K562 (cell line): Measurements from ENCODE around the gene ZDHHC11B. TPM values are rescaled to one million over a fixed set of nuclear protein-coding genes. Genes with fewer than 3 reads are reported as not detected.
"Not testable (repeated sequence)": the region's sequence is repeated elsewhere in the genome, so short reads cannot be mapped to it uniquely, and the experiment has no call there.

Experiments used
- ATAC-seq: fragments of 200-7000 bp; cut with Tn5 transposase; 3 replicates; pipeline ENCODE4 v1.9.1; 2020; ENCODE audit warnings: moderate library complexity
- BruUV-seq: library from RNA; stranded (reverse); fragments of 400-500 nt; replicated peaks from 2 replicates; lab custom pipeline; 2021; lab: Mats Ljungman, UMichigan
- CTCF ChIA-PET: fragments of 300-600 bp; formaldehyde crosslinking; extraction: SDS; loops from one replicate; lab custom pipeline; 2021; ENCODE audit warnings: low intra/inter-chr PET ratio; lab: Yijun Ruan, JAX
- POLR2A ChIA-PET: fragments of 300-600, 350-650 bp; sonication (Branson Sonifier 250); formaldehyde crosslinking; extraction: SDS; loops from one replicate; lab custom pipeline; 2021; ENCODE audit warnings: antibody characterized with exemption, inconsistent platforms; lab: Yijun Ruan, JAX
- DNase-seq, 4 experiments: peaks; one replicate each; pipeline versions ENCODE4 v3.0.0 to v3.0.0-alpha.2; 2011 to 2018; ENCODE audit warnings: low spot score in 3 of 4, mixed read lengths in 3 of 4; ENCODE audit errors: extremely low read depth in 1 of 4
- FAIRE-seq: peaks from 2 replicates; lab custom pipeline; 2011; peaks lifted over from hg19 to GRCh38; lab: Jason Lieb, UNC
- H2AFZ ChIP-seq: 2 replicates; pipeline ENCODE4 v1.6.0; 2011; ENCODE audit warnings: low read depth, low read length, control low read depth, inconsistent platforms
- H3K27ac ChIP-seq: fragments of 200-600 bp; 3 replicates; pipeline ENCODE4 v1.8.0; 2011; ENCODE audit warnings: low read depth, mild to moderate bottlenecking, control low read depth, inconsistent platforms, low read length, moderate library complexity, mixed read lengths; ENCODE audit errors: extremely low read depth
- H3K27me3 ChIP-seq, 2 experiments: fragments of 300-600 bp in 1 of 2; 2 replicates in 1 of 2; 3 replicates in 1 of 2; pipeline versions ENCODE4 v1.6.0 to v1.8.0; 2011; ENCODE audit warnings: inconsistent platforms in 2 of 2, low read length in 2 of 2, mild to moderate bottlenecking in 1 of 2, mixed read lengths in 1 of 2, moderate library complexity in 1 of 2; ENCODE audit not compliant: control insufficient read depth in 2 of 2, insufficient read depth in 2 of 2
- H3K36me3 ChIP-seq: fragments of 300-600 bp; 3 replicates; pipeline ENCODE4 v1.8.0; 2011; ENCODE audit warnings: mild to moderate bottlenecking, low read length, inconsistent platforms; ENCODE audit not compliant: control insufficient read depth, insufficient read depth
- H3K4me1 ChIP-seq, 2 experiments: fragments of 200-600 bp in 1 of 2; replicated peaks in 1 of 2; 2 replicates in 1 of 2; 3 replicates in 1 of 2; pipeline versions ENCODE4 v1.5.1 to v1.8.0; 2011; ENCODE audit warnings: inconsistent platforms in 2 of 2, low read length in 2 of 2, mild to moderate bottlenecking in 1 of 2, mixed read lengths in 1 of 2, moderate library complexity in 1 of 2; ENCODE audit not compliant: control insufficient read depth in 2 of 2, insufficient read depth in 2 of 2
- H3K4me2 ChIP-seq: 2 replicates; pipeline ENCODE4 v1.6.1; 2011; ENCODE audit warnings: low read length, control low read depth, inconsistent platforms, mixed read lengths; ENCODE audit not compliant: insufficient read depth
- H3K4me3 ChIP-seq: fragments of 200-600 bp; sonication (generic), shearing (Covaris generic); 2 replicates; pipeline ENCODE4 v1.5.1; 2016; ENCODE audit warnings: control low read depth, inconsistent platforms
- H3K79me2 ChIP-seq: fragments of 200-600 bp; 3 replicates; pipeline ENCODE4 v1.8.0; 2011; ENCODE audit warnings: low read length, inconsistent platforms; ENCODE audit not compliant: control insufficient read depth, insufficient read depth
- H3K9ac ChIP-seq, 2 experiments: 2 replicates each; pipeline versions ENCODE4 v1.6.0 to v1.6.1; 2011; ENCODE audit warnings: low read depth in 2 of 2, low read length in 2 of 2, control low read depth in 1 of 2, inconsistent platforms in 1 of 2, mild to moderate bottlenecking in 1 of 2, mixed read lengths in 1 of 2; ENCODE audit not compliant: insufficient read depth in 1 of 2
- H3K9me1 ChIP-seq: one replicate; pipeline ENCODE4 v1.6.0; 2011; ENCODE audit warnings: inconsistent platforms, mild to moderate bottlenecking, low read length, moderate library complexity; ENCODE audit not compliant: control insufficient read depth, insufficient read depth
- H3K9me3 ChIP-seq: replicated peaks from 2 replicates; pipeline ENCODE4 v1.5.1; 2011; ENCODE audit warnings: low read depth, low read length, inconsistent platforms; ENCODE audit not compliant: control insufficient read depth, insufficient read depth
- H4K20me1 ChIP-seq: replicated peaks from 2 replicates; pipeline ENCODE4 v1.6.1; 2011; ENCODE audit warnings: low read length, inconsistent platforms, mixed read lengths; ENCODE audit not compliant: control insufficient read depth, insufficient read depth
- WGBS: fragments of 100-300 bp; shearing (Covaris generic); methylation state at CpG from one replicate; pipeline ENCODE4 v1.1.6; 2016; ENCODE audit warnings: low coverage, mixed read lengths; ENCODE audit not compliant: insufficient coverage; ENCODE audit errors: missing lambda C conversion rate; 5-methylcytosine and 5-hydroxymethylcytosine counted together
- in situ Hi-C: fragments of 300-500 bp; cut with MboI; formaldehyde crosslinking; loops from 4 replicates; pipeline ENCODE4 v1.15.0; 2018; ENCODE audit warnings: inconsistent platforms, mixed read lengths
- intact Hi-C: fragments of 100-400 bp; cut with micrococcal nuclease; formaldehyde crosslinking; loops from 2 replicates; pipeline ENCODE4 v1.14.2; 2022
- polyA plus RNA-seq, 8 experiments: library from polyadenylated mRNA; depleted of rRNA in 4 of 8; stranded (reverse) in 5 of 8; unstranded in 3 of 8; fragments of >200 nt; fragmentation: Nextera tagmentation in 2 of 8; fragmentation: Illumina TruSeq in 1 of 8; extraction: Ambion mirVana in 2 of 8; extraction: Trizol in 1 of 8; gene quantifications; 2 replicates each; pipeline versions ENCODE4 v1.2.1 to v1.2.3, GENCODE V29; 2011 to 2014; ENCODE audit warnings: inconsistent platforms in 1 of 8, missing spikeins in 1 of 8
- total RNA-seq, 7 experiments: library from RNA; depleted of rRNA in 6 of 7; stranded (reverse); fragments of >200 nt in 6 of 7; fragmentation: Illumina TruSeq in 2 of 7; extraction: Trizol in 2 of 7; gene quantifications; 2 replicates each; pipeline versions ENCODE4 v1.2.1 to v1.2.3, GENCODE V29; 2011 to 2021; ENCODE audit warnings: low replicate concordance in 1 of 7

Gene ZDHHC11B
- total and polyA plus RNA-seq, 9 of the 15 experiments (the other 6 are each of a cell fraction or from before 2014, with no cell fraction given), result 0.03 to 0.23 (median 0.15) TPM; not detected in 3

GRCh38 chr5:723865-724264 lies 60.7 kb downstream of the ZDHHC11B start:
- FAIRE-seq, H3K27me3 ChIP-seq, H3K9me3 ChIP-seq, H3K4me1 ChIP-seq, H2AFZ ChIP-seq, DNase-seq, H3K4me2 ChIP-seq, CTCF ChIA-PET, POLR2A ChIA-PET, H3K4me3 ChIP-seq, H3K27ac ChIP-seq, intact Hi-C loops, H4K20me1 ChIP-seq, H3K36me3 ChIP-seq, H3K9me1 ChIP-seq, in situ Hi-C loops, H3K9ac ChIP-seq, BruUV-seq, H3K79me2 ChIP-seq: not testable (repeated sequence)
- peak; percentile 48; the same call in 1 of the 3 replicates for ATAC-seq
- WGBS, result 0% methylated on average over 2 of the region's 6 CpGs

- in situ Hi-C loops, FAIRE-seq, intact Hi-C loops: not testable (repeated sequence)
These were observed 61.2 kb downstream of the ZDHHC11B start for GRCh38 chr5:723309-723708.

GRCh38 chr5:719379-719778 lies 65.2 kb downstream of the ZDHHC11B start:
- H3K4me2 ChIP-seq, H2AFZ ChIP-seq, H3K27ac ChIP-seq, H3K9ac ChIP-seq, H3K27me3 ChIP-seq, CTCF ChIA-PET, H3K9me3 ChIP-seq, BruUV-seq, H3K79me2 ChIP-seq, ATAC-seq, H4K20me1 ChIP-seq, H3K4me1 ChIP-seq, H3K9me1 ChIP-seq, FAIRE-seq, H3K4me3 ChIP-seq, POLR2A ChIA-PET, intact Hi-C loops, H3K36me3 ChIP-seq, in situ Hi-C loops, DNase-seq: not testable (repeated sequence)
- WGBS, result 0% methylated on average over 1 of the region's 1 CpG

More at GRCh38 chr5:723309-723708, 61.2 kb downstream of the ZDHHC11B start:
- H3K9ac ChIP-seq, DNase-seq, H3K27ac ChIP-seq, CTCF ChIA-PET, H4K20me1 ChIP-seq, H3K4me2 ChIP-seq, H3K79me2 ChIP-seq, H3K9me3 ChIP-seq, H3K36me3 ChIP-seq, H2AFZ ChIP-seq, H3K27me3 ChIP-seq, BruUV-seq, H3K9me1 ChIP-seq, H3K4me1 ChIP-seq, ATAC-seq, POLR2A ChIA-PET, H3K4me3 ChIP-seq: not testable (repeated sequence)
- no CpG with 5 or more reads among the region's 4 CpGs for WGBS
